IPS-20b (cell line): ENCODE data around the gene XPC.

ENCODE experiments used
- H3K27ac ChIP-seq: one replicate; pipeline ENCODE4 v1.5.1; 2013; ENCODE audit warnings: low read length
- H3K27me3 ChIP-seq: 2 replicates; pipeline ENCODE4 v1.6.1; 2013; ENCODE audit warnings: mild to moderate bottlenecking, low read length, inconsistent platforms; ENCODE audit not compliant: insufficient read depth
- H3K36me3 ChIP-seq: 2 replicates; pipeline ENCODE4 v1.6.1; 2013; ENCODE audit warnings: low read depth, mild to moderate bottlenecking, inconsistent platforms, low read length, moderate library complexity; ENCODE audit not compliant: insufficient read depth
- H3K4me1 ChIP-seq: 2 replicates; pipeline ENCODE4 v1.6.1; 2013; ENCODE audit warnings: mild to moderate bottlenecking, control low read depth, inconsistent platforms, low read length, moderate library complexity; ENCODE audit not compliant: insufficient read depth
- H3K4me3 ChIP-seq: 2 replicates; pipeline ENCODE4 v1.5.1; 2013; ENCODE audit warnings: mild to moderate bottlenecking, low read length, inconsistent platforms
- H3K9ac ChIP-seq: 2 replicates; pipeline ENCODE4 v1.6.1; 2013; ENCODE audit warnings: low read depth, mild to moderate bottlenecking, inconsistent platforms, low read length, moderate library complexity
- H3K9me3 ChIP-seq: 2 replicates; pipeline ENCODE4 v1.6.1; 2013; ENCODE audit warnings: mild to moderate bottlenecking, low read depth, low read length, inconsistent platforms; ENCODE audit not compliant: insufficient read depth

Gene XPC

DNA sequence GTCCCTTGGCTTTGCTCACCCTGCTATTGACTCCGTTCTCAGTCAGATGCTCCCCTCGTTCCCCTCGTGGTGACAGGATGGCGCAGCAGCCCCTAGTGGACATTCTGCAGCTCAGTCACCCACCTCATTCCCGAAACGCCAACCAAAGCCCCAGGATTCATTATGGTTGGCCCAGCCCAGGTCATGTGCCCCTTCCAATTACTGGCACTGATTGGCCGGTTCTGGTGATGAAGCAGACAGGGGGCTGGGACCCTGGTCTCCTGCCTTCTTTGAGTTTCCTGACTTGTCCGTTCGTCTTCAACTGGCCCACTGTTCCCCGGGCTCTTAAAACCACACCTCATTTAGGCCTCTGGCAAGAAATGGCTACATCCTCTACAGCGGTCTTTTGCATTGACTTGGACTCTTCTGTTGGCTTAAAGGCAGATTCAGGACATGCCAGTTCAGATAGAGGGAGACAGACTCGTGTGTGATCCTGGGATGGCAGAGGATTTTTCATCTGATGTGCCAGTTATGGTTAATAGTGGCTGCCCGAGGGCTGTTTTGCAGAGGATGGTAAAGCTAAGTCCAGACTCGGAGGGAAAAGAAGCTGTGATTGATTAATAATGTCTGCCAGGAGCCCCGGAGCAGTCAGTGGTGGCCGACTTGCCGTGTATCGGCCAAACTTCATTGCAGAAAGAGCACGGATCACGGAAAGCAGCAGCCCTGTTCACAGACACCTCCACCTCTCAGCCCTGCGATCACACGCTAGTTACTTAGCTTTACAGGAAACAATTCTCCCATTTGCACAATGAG is 38.1 kb upstream of the XPC start:
- Histone ChIP-seq H3K4me3 (no peak overlapping the region; the same call in 1 of the 2 replicates), H3K27ac (no peak overlapping the region), H3K4me1 (no peaks in the 10 kb centered on the region), H3K9ac (no peak overlapping the region), H3K27me3 (no peaks in the 10 kb centered on the region), H3K36me3 (no peaks in the 10 kb centered on the region), H3K9me3 (peaks cover 7% of the 10 kb centered on the region)

DNA sequence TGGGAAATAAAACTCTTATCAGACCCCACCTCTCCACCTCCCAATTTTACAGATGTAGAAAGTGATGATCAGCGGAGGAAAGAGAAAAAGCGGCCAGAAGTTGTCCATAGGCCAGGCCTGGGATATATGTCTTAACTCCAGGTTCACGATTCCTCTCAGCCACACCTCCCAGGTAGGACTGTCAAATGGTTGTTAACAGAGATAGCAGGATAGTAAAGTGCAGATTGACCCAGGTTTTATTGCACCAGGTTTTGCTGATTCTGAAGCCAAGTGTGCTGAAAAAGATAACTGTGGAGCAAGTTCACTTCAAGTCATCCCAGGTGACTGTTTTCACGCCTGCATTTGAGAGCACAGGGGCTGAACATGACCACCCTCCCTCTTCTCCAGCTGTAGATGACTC is 36.4 kb upstream of the XPC start:
- H3K27me3 ChIP-seq: no peaks in the 10 kb centered on the region
- no peaks in the 10 kb centered on the region; the same call in 1 of the 2 replicates for H3K9me3 ChIP-seq
- no peaks in the 10 kb centered on the region for H3K4me1 ChIP-seq
- H3K4me3 ChIP-seq: no peak overlapping the region
- no peaks in the 10 kb centered on the region for H3K36me3 ChIP-seq
- no peak overlapping the region for H3K27ac ChIP-seq
- no peak overlapping the region for H3K9ac ChIP-seq

DNA sequence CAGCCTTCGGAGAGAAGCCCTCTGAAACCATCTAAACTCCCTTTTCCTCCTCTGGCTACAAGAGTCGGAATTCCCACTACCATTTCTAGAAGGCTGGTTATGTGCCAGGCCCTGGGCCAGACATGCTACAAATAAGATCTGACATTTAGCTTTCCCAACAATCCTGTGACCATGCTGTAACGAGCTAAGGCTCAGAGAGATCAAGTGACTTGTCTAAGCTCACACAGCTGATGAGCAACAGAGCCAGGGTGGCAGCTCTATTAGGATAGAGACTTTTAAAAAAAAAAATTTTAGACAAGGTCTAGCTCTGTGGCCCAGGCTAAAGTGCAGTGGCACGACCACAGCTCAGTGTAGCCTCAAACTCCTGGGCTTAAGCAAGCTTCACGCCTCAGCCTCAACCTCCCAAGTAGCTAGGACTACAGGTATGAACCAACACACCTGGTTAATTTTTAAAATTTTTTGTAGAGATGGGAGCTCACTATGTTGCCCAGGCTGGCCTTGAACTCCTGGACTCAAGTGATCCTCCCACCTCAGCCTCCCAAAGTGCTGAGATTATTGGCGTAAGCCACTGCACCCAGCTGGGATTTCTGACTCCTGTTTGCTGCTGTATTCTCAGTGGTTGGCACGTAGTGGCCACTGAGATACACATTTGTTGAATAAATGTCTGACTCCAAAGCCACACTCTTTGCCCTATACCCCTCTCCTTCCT is 34.8 kb upstream of the XPC start:
- Histone ChIP-seq H3K27me3 (no peaks in the 10 kb centered on the region), H3K4me3 (no peak overlapping the region), H3K9ac (no peak overlapping the region), H3K27ac (no peak overlapping the region), H3K36me3 (no peaks in the 10 kb centered on the region), H3K9me3 (no peaks in the 10 kb centered on the region; the same call in 1 of the 2 replicates), H3K4me1 (no peaks in the 10 kb centered on the region)

DNA sequence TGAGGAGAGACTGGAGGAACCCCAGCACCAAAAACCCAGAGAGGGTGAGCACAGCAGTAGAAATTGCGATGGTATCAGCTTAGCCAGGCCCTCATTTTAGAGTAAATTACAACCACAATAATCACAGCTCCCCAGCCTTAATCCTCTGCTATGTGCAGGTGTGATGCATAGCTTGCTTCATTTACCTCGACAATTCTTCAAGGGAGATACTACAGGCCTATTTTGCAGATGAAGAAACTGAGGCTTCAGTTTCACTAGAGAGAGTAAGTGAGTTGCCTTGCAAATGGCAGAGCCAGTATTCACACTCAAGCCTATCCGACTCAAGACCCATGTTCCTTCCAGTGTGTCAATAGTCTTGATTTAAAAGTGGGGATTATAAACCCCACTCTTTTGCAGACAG is 33.6 kb upstream of the XPC start:
- Histone ChIP-seq H3K9me3 (no peaks in the 10 kb centered on the region), H3K36me3 (no peaks in the 10 kb centered on the region), H3K27ac (no peak overlapping the region), H3K4me3 (no peak overlapping the region), H3K4me1 (no peaks in the 10 kb centered on the region), H3K27me3 (no peaks in the 10 kb centered on the region), H3K9ac (no peak overlapping the region)

DNA sequence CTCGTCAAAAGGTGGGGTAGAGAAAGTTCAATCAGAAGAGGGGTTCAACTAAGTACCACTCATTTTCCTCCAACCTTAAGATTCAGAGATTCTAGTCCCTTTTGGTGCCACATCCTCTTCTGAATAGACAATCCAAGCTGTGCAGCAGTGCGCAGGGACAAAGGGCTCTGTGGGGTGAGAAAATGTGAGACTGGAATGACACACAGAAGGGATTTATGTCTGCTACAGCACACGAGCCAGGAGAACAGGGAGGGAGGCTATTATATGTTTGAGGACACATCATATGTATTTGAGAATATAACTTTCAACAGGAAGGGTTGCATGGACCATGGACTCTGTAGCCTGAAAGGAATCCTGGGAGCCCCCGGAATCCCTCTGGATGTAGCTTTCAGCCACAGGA is 33.2 kb upstream of the XPC start:
- no peak overlapping the region for H3K4me3 ChIP-seq
- H3K9me3 ChIP-seq: no peaks in the 10 kb centered on the region
- no peaks in the 10 kb centered on the region for H3K27me3 ChIP-seq
- H3K4me1 ChIP-seq: no peaks in the 10 kb centered on the region
- H3K27ac ChIP-seq: no peak overlapping the region
- H3K9ac ChIP-seq: no peak overlapping the region
- H3K36me3 ChIP-seq: no peaks in the 10 kb centered on the region

DNA sequence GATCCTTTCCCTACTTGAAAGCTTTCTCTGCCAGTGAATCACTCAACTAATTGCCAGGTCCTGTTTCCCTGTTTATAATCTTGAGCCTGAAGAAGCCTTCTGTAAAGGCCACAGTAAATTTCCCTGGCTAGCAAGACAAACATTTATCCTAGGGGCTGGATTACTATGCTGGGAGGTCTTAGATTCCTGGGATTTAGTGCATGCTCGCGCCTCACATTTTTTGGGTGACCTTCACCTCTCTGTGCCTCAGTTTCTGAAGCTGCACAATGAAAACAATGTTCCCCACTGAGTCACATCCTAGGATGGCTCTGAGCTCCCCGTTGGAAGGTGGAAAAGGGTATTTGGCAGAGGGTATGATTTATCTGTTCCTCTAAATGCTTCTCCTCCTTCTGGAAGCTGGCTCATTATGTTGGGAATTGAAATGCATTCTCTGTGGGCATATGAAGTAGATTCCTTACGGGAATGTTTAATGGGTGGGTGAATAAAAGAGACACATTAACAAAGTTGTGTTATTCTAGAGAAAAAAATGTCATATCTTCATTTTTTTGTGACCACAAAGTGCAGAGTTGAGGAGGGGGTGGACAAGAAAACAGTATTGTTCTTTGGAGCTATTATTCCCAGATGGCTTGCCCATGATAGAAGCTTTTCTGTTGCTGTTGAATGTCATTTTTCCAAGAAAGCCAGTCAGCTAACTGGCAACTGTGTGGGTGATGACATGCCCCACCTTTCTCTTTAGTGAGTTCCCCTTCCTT is 32.6 kb upstream of the XPC start:
- Histone ChIP-seq H3K27ac (no peak overlapping the region), H3K4me3 (no peak overlapping the region), H3K36me3 (no peaks in the 10 kb centered on the region), H3K4me1 (no peaks in the 10 kb centered on the region), H3K9ac (no peak overlapping the region), H3K9me3 (no peaks in the 10 kb centered on the region), H3K27me3 (no peaks in the 10 kb centered on the region)

DNA sequence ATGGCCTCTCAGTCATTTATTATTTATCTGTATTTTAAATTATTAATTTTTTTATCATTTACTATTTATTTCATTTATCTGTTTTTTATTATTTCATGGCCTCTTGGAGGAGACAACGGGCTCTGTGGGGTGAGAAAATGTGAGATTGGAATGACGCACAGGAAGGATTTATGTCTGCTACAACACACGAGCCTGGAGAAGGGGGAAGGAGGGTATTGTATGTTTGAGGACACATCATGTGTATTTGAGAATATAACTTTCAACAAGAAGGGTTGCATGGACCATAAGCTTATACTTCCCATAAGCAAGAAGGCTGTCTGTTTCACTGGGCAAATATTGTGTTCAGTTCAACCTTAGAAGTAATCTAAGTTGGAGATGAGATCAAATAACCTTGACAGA is 31.9 kb upstream of the XPC start:
- Histone ChIP-seq H3K4me3 (no peak overlapping the region), H3K36me3 (no peaks in the 10 kb centered on the region), H3K4me1 (no peaks in the 10 kb centered on the region), H3K9me3 (no peaks in the 10 kb centered on the region), H3K9ac (no peak overlapping the region), H3K27me3 (no peaks in the 10 kb centered on the region), H3K27ac (no peak overlapping the region)

DNA sequence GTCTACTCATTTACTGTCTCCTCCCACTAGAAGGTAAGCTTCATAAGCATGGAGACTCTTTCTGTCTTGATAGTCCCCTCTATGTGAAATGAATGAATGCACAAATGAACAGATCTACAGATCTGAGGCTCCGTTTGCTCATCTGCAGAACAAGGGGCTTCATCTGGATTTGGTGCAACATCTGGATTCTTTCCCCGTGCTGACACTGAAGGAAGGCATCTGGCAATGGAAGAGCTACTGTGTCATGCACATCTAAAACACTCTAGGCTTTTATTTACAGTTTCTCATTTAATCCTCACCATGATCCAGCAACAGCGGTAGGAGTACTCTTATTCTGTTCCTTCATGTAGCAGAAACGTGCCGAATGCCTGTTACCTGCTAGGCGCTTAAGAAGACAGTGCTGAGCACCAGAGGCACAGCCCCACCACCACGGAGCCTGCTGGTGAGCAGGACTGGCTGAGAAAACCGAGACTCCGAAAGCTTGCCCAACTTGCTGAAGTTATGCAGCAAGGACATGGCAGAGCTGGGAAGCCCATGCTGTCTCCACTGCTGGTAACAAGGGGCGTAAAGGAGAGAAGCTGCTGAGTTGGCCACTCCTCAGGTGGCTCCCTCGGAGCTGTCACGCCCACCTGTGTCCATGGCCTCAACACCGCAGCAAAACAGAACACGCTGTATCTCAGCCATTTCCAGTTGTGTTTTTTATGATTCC is 31.3 kb upstream of the XPC start:
- no peak overlapping the region for H3K27ac ChIP-seq
- H3K4me3 ChIP-seq: no peak overlapping the region
- H3K36me3 ChIP-seq: no peaks in the 10 kb centered on the region
- H3K27me3 ChIP-seq: no peaks in the 10 kb centered on the region
- H3K4me1 ChIP-seq: no peaks in the 10 kb centered on the region
- no peaks in the 10 kb centered on the region for H3K9me3 ChIP-seq
- no peak overlapping the region for H3K9ac ChIP-seq

DNA sequence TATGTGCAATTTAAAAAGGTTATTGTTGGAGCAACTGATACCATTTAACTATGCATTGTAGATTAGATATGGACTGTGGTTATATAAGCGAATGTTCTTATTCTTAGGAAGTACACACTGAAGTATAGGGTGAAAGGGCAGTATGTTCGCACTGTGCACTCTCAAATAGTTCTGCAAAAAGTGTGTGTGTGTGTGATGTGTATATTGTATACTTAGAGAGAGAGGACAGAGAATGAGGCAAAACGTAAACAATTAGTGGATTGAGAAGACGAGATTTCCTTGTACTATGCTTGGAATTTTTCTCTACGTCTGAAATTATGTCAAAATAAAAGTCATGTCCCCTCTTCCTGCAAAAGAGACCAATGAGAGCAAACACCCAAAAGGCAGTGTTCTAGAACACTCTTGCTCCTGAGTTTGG is 30.6 kb upstream of the XPC start:
- Histone ChIP-seq H3K27ac (no peak overlapping the region), H3K4me1 (no peaks in the 10 kb centered on the region)

DNA sequence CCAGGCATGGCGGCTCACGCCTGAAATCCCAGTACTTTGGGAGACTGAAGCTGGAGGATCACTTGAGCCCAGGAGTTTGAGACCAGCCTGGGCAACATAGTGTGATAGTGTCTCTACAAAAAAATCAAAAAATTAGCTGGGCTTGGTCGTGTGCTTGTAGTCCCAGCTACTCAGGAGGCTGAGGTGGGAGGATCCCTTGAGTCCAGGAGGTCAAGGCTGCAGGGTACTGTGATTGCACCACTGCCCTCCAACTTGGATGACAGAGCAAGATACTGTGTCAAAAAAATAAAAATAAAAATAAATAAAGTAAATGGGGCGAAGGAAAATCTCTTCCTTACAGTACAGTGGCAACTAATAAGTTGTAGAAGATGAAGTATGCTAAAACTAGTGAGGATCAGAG is 29.8 kb upstream of the XPC start:
- no peak overlapping the region for H3K9ac ChIP-seq
- no peaks in the 10 kb centered on the region for H3K4me1 ChIP-seq
- H3K9me3 ChIP-seq: no peaks in the 10 kb centered on the region
- no peaks in the 10 kb centered on the region for H3K27me3 ChIP-seq
- no peak overlapping the region for H3K4me3 ChIP-seq
- H3K36me3 ChIP-seq: no peaks in the 10 kb centered on the region
- no peak overlapping the region for H3K27ac ChIP-seq

More for the DNA sequence above, 30.6 kb upstream of the XPC start:
- Histone ChIP-seq H3K27me3 (no peaks in the 10 kb centered on the region), H3K36me3 (no peaks in the 10 kb centered on the region), H3K4me3 (no peak overlapping the region), H3K9ac (no peak overlapping the region), H3K9me3 (no peaks in the 10 kb centered on the region)

DNA sequence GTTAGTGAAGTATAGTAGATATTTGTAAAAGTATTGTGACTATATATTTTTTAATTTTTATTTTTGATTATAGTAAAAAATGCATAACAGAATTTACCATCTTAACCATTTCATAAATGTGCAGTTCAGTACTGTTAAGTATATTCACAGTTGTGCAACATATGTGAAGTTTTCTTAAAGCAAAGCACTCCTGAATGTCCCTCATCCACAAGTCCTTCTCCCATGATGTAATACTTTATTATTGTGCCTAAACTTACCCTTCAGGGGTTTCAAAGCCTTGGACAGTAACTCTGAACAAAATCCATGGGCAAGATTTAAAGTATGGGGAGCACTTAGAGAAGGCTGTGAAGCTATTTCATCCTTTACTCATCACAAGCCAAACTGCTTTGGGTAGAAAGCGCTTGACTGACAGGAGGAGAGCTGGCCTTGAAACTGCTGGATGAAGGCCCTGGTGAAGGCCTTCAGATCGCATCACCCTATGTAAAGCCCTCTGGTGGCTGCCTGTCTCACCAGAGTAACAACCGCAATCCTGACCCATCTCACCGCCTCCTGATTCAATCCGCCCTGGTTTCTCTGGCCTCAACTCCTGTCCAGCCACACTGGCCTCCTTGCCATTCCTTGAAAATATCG is 28.3 kb upstream of the XPC start:
- Histone ChIP-seq H3K9me3 (no peaks in the 10 kb centered on the region), H3K9ac (no peak overlapping the region), H3K27ac (no peak overlapping the region), H3K27me3 (no peaks in the 10 kb centered on the region), H3K36me3 (no peaks in the 10 kb centered on the region), H3K4me1 (no peaks in the 10 kb centered on the region), H3K4me3 (no peak overlapping the region)
